IPS-NIHi11 (cell line): ENCODE measurements around the gene BACE2.
"Not testable (repeated sequence)": the region's sequence is repeated elsewhere in the genome, so short reads cannot be mapped to it uniquely, and the experiment has no call there.

Experiments used
- DNase-seq: peaks from one replicate; pipeline ENCODE4 v3.0.0; 2012; ENCODE audit warnings: mixed read lengths, low spot score

The BACE2 gene

GRCh38 chr21:41240040-41240439 is 72.1 kb downstream of the BACE2 start:
- no peak for DNase-seq

- no peak for DNase-seq
Observed at GRCh38 chr21:41241341-41241740, 73.4 kb downstream of the BACE2 start.

GRCh38 chr21:41242238-41242829 is 74.4 kb downstream of the BACE2 start:
- DNase-seq = no peak

- DNase-seq = no peak
Observed at GRCh38 chr21:41243107-41243506, 75.1 kb downstream of the BACE2 start.

- DNase-seq = not testable (repeated sequence)
Observed at GRCh38 chr21:41244266-41244880, 76.4 kb downstream of the BACE2 start.

GRCh38 chr21:41245509-41246135 is 77.7 kb downstream of the BACE2 start:
- DNase-seq = no peak

GRCh38 chr21:41246808-41247207 is 78.8 kb downstream of the BACE2 start:
- DNase-seq = no peak

- no peak for DNase-seq
Observed at GRCh38 chr21:41247561-41248545, 79.9 kb downstream of the BACE2 start.

GRCh38 chr21:41249476-41249875 is 81.5 kb downstream of the BACE2 start:
- DNase-seq = no peak

- no peak for DNase-seq
Observed at GRCh38 chr21:41250519-41250918, 82.6 kb downstream of the BACE2 start.

GRCh38 chr21:41251961-41252642 is 84.1 kb downstream of the BACE2 start:
- DNase-seq = no peak

- DNase-seq = no peak
Observed at GRCh38 chr21:41254090-41254700, 86.2 kb downstream of the BACE2 start.

GRCh38 chr21:41255190-41255589 is 87.2 kb downstream of the BACE2 start:
- DNase-seq = no peak

GRCh38 chr21:41256231-41256630 is 88.3 kb downstream of the BACE2 start:
- DNase-seq = not testable (repeated sequence)

GRCh38 chr21:41256771-41257702 is 89.1 kb downstream of the BACE2 start:
- DNase-seq = no peak

GRCh38 chr21:41258617-41259016 is 90.7 kb downstream of the BACE2 start:
- no peak for DNase-seq

GRCh38 chr21:41260428-41260827 is 92.5 kb downstream of the BACE2 start:
- no peak for DNase-seq

GRCh38 chr21:41267346-41267745 is 99.4 kb downstream of the BACE2 start:
- DNase-seq = no peak

- no peak for DNase-seq
Observed at GRCh38 chr21:41269535-41269934, 101.6 kb downstream of the BACE2 start.

- DNase-seq = no peak
Observed at GRCh38 chr21:41277196-41277595, 109.2 kb downstream of the BACE2 start.
